ENCODE results near the gene RGS5.

GRCh38 chr1:163173121-163173520, 29.6 kb downstream of the RGS5 start:
- TF ChIP-seq POLR2A (IDR thresholded peaks at IDR 0.05) (no peak), CTCF (IDR thresholded peaks at IDR 0.05) (no peak)

Measured in right lobe of liver (tissue), 4 donors.